GM13976 (cell line): ENCODE measurements around the gene NFIC.
"Not testable (repeated sequence)": the region's sequence is repeated elsewhere in the genome, so short reads cannot be mapped to it uniquely, and the experiment has no call there.

Experiments used
- DNase-seq: peaks from one replicate; pipeline ENCODE4 v3.0.0; 2012; ENCODE audit warnings: low spot score
- in situ Hi-C: fragments of 300-500 bp; cut with MboI; formaldehyde crosslinking; loops from one replicate; pipeline ENCODE4 v1.12.0; 2022; ENCODE audit warnings: low sequenced_read_pairs, mixed read lengths, inconsistent platforms; ENCODE audit not compliant: unreplicated experiment
- TF ChIP-seq, protein P1 (sequence below): IDR thresholded peaks from 2 replicates; pipeline ENCODE4 v1.5.1; 2012; ENCODE audit warnings: borderline replicate concordance, mild to moderate bottlenecking; ENCODE audit not compliant: insufficient read depth; ENCODE audit errors: extremely low read depth, missing control alignments, control extremely low read depth

NFIC gene

DNA sequence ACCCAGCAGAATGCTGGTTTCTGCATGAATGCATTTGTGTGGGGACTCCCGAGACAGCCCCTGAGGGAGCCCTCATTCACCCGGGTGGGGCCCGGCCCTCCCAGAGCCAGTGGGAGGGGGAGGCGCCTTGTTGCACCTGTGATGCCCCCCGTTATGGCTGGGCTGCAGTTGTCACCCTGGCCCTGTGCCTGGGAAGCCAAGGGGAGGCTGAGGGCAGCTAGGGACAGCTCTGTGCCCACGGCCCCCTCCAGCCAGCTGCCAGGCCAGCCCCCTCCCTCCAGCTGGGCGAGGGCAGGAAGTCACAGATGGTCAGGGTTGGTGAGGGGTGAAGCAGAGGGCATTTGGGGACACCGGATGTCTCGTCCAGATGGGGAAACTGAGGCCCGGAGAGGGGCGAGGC, 26.1 kb downstream of the NFIC start:
- DNase-seq: no peak
- in situ Hi-C loops: no loop called here
- TF ChIP-seq, protein P1, sequence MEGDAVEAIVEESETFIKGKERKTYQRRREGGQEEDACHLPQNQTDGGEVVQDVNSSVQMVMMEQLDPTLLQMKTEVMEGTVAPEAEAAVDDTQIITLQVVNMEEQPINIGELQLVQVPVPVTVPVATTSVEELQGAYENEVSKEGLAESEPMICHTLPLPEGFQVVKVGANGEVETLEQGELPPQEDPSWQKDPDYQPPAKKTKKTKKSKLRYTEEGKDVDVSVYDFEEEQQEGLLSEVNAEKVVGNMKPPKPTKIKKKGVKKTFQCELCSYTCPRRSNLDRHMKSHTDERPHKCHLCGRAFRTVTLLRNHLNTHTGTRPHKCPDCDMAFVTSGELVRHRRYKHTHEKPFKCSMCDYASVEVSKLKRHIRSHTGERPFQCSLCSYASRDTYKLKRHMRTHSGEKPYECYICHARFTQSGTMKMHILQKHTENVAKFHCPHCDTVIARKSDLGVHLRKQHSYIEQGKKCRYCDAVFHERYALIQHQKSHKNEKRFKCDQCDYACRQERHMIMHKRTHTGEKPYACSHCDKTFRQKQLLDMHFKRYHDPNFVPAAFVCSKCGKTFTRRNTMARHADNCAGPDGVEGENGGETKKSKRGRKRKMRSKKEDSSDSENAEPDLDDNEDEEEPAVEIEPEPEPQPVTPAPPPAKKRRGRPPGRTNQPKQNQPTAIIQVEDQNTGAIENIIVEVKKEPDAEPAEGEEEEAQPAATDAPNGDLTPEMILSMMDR: no peak

DNA sequence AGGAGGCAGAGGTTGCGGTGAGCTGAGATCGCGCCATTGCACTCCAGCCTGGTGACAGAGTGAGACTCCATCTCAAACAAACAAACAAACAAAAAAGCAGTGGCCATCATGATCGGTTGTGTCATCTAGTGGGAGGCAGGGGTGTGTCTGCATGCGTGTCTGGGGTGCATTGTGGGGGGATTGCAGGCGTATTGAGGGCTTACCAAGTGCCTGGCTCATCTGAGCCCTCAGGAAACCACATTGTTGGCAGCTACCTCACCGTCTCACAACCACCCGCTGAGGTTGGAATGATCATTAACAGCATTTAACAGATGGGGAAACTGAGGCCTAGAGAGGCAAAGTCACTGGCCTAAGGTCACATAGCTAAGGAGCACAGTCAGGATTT, 30.5 kb downstream of the NFIC start:
- DNase-seq: no peak
- in situ Hi-C loops: no loop called here
- TF ChIP-seq, protein P1: no peak

DNA sequence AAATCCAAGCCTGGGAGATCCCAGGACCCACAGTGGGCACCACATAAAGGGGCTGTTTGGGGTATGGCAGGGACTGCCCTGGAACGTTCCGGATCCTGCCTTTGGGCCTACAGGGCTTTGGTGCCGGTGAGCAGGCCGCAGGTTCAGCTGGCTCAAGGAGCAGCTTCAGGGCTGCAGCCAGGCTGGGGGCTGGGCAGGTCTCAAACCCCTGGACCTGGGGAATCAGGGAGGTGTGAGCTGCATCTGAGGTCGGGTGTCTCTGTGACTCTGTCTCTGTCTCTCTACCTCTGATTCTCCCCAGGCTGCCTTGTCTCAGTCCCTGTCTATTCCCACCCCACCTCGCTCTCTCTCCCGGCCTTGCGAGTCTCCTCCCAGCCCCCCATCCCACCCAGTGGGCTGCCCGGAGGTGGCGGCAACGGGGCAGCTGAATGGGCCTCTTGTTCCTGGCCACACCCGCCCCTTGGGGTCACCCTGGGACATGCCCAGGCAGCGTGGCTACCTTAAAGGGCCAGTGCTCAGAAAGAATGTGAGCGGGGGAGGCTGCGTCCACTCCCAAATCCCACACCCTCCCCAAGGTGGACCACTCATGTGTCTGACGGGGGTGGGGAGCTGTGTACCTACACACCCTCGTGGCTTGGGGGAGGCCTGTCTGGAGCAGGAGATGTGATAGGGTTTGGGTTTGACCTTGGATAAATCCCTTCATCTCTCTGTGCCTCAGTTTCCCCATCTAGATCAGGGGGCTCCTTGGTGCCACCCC, 31.1 kb downstream of the NFIC start:
- in situ Hi-C loops: no loop called here
- TF ChIP-seq, protein P1: no peak
- no peak for DNase-seq

DNA sequence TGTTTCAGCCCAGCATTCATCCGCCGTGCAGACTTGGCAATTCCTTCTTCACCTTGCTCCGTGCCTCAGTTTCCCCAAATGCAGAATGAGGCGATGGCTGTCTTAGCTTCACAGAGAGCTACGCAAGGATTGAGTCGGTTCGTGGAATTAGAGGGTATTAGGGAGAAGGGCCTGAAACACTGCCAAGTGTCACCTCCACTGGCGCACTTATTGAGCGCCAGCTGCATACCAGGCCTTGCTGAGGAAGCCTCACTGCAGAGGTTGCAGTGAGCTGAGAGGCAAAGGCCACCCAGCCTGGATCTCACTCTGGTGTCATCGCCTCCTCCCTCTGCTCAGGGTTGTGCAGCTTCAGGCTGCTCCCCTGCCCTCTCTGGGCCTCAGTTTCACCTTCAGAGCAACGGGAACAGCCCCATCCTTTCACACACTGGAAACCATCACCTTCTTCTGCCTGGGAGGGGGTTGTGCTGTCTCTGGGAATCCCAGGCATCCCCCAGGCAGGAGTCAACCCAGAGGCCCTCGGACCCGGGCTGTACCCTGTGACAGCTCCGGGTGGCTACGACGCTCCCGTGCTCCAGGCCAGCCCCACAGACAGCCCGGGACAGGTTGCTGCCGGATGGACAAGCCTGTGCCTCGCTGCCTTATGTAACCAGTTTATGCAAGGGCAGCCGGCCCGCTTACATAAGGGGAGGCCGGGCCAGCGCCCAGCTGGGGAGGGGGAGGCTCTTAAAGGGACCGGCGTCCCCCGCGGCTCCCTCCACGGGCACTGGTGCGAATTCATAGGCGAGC, 31.9 kb downstream of the NFIC start:
- in situ Hi-C loops: no loop called here
- DNase-seq: no peak
- TF ChIP-seq, protein P1: no peak

DNA sequence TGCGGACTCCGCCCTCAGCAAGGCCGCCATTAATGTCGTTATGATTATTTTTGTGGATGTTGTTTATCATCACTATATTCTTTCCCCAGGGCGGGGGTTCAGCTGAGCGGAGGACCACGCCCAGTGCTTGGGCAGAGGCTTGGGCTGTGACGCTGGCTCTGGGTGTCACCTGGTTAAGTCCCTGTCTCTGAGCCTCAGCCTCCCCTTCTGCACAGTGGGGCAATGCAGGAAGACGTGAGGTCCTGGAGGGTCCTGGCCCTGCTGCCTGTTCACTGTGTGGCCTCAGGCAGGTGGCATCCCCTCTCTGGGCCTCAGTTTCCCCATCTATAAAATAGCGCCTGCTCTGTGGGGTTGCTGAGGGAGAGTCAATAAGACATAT, 32.5 kb downstream of the NFIC start:
- in situ Hi-C loops: no loop called here

DNA sequence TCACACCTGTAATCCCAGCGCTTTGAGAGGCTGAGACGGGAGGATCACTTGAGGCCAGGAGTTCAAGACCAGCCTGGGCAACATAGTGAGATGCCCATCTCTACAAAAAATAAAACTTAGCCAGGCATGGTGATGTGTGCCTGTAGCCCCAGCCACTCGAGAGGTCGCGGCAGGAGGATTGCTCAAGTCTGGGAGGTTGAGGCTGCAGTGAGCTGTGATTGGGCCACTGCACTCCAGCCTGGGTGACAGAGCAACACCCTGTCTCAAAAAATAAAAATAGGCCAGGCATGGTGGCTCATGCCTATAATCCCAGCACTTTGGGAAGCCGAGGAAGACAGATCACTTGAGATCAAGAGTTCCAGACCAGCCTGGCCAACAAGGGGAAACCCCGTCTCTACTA, 32.9 kb downstream of the NFIC start:
- in situ Hi-C loops, DNase-seq: not testable (repeated sequence)

More for the DNA sequence above, 32.5 kb downstream of the NFIC start:
- DNase-seq: no peak
- TF ChIP-seq, protein P1: no peak
